ENCODE measurements around the gene AQP12B. TPM values are rescaled to one million over a fixed set of nuclear protein-coding genes. Genes with fewer than 3 reads are reported as not detected.

The AQP12B gene
- total and polyA plus RNA-seq, 4 donors: not detected

DNA sequence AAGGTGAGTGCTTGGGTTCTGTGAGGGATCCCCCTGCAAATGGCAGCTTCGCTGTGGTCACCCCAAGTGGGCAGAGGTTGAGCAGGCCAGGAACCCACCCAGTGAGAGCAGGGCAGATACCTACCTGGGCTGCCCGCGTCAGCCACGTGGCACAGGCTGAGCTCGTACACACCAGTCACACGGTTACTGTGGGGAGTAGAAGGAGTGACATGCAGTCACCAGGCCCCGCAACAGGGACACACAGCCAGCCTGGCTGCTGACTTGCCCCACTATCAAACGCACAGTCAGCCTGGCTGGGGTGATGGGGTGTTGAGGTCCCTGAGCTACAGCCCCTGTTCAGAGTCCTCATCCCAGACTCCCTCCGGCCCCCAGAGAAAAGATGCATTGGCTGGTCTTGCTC is 41.2 kb upstream of the AQP12B start:
- TF ChIP-seq FOXA1 (IDR thresholded peaks at IDR 0.05) (no peak), RXRA (IDR thresholded peaks at IDR 0.05) (no peak), YY1 (IDR thresholded peaks at IDR 0.05) (no peak), SP1 (IDR thresholded peaks at IDR 0.05) (no peak), HNF4A (conservative IDR thresholded peaks at IDR 0.05) (no peak), NR2F2 (IDR thresholded peaks at IDR 0.05) (no peak), HNF4G (IDR thresholded peaks at IDR 0.05) (no peak), EGR1 (IDR thresholded peaks at IDR 0.05; ENCODE audit: low read depth in 2 of 2) (no peak), MAX (IDR thresholded peaks at IDR 0.05) (no peak), ZBTB33 (IDR thresholded peaks at IDR 0.05) (no peak), FOXA2 (IDR thresholded peaks at IDR 0.05) (no peak), TAF1 (conservative IDR thresholded peaks at IDR 0.05) (no peak), GABPA (IDR thresholded peaks at IDR 0.05 in 1 of 2, conservative IDR thresholded peaks at IDR 0.05 in 1 of 2) (no peak), CTCF (IDR thresholded peaks at IDR 0.05; ENCODE audit: low read depth, low read length, missing input control) (no peak)
- TF ChIP-seq, protein P1, sequence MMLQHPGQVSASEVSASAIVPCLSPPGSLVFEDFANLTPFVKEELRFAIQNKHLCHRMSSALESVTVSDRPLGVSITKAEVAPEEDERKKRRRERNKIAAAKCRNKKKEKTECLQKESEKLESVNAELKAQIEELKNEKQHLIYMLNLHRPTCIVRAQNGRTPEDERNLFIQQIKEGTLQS (IDR thresholded peaks at IDR 0.05): no peak
- Histone ChIP-seq H3K27me3 (ENCODE audit: control insufficient read depth in 4 of 4, insufficient read depth in 4 of 4, low read length in 3 of 4) (no peaks in the 10 kb centered on the region), H3K36me3 (ENCODE audit: control insufficient read depth in 4 of 4, insufficient read depth in 3 of 4, low read depth in 1 of 4, low read length in 3 of 4) (no peaks in the 10 kb centered on the region), H3K9me3 (ENCODE audit: control insufficient read depth in 4 of 4, low read length in 3 of 4) (no peaks in the 10 kb centered on the region), H3K27ac (ENCODE audit: low read depth in 1 of 2, low read length in 2 of 2) (no peak overlapping the region), H3K4me1 (ENCODE audit: control insufficient read depth in 4 of 4, insufficient read depth in 4 of 4, low read length in 3 of 4) (no peaks in the 10 kb centered on the region), H3K9ac (ENCODE audit: low read depth in 1 of 2, low read length in 2 of 2) (no peak overlapping the region), H3K4me3 (ENCODE audit: low read depth in 1 of 3, low read length in 3 of 3) (no peak overlapping the region)
- WGBS: 94% methylated on average over 9 of the region's 9 CpGs
- no peak for DNase-seq (ENCODE audit: low spot score)

- H3K9ac ChIP-seq (ENCODE audit: low read depth in 1 of 2, low read length in 2 of 2): no peak overlapping the region
- no peak overlapping the region for H3K27ac ChIP-seq (ENCODE audit: low read depth in 1 of 2, low read length in 2 of 2)
- H3K4me3 ChIP-seq (ENCODE audit: low read depth in 1 of 3, low read length in 3 of 3): no peak overlapping the region
- no peaks in the 10 kb centered on the region for H3K4me1 ChIP-seq (ENCODE audit: control insufficient read depth in 4 of 4, insufficient read depth in 4 of 4, low read length in 3 of 4)
- H3K27me3 ChIP-seq (ENCODE audit: control insufficient read depth in 4 of 4, insufficient read depth in 4 of 4, low read length in 3 of 4): no peaks in the 10 kb centered on the region
- TF ChIP-seq HNF4G (IDR thresholded peaks at IDR 0.05) (no peak), EGR1 (IDR thresholded peaks at IDR 0.05; ENCODE audit: low read depth in 2 of 2) (no peak), REST (IDR thresholded peaks at IDR 0.05) (no peak), TAF1 (conservative IDR thresholded peaks at IDR 0.05) (no peak), RXRA (IDR thresholded peaks at IDR 0.05) (no peak), RAD21 (IDR thresholded peaks at IDR 0.05) (no peak), GABPA (IDR thresholded peaks at IDR 0.05 in 1 of 2, conservative IDR thresholded peaks at IDR 0.05 in 1 of 2) (no peak), FOXA1 (IDR thresholded peaks at IDR 0.05) (no peak), JUND (IDR thresholded peaks at IDR 0.05) (no peak), NR2F2 (IDR thresholded peaks at IDR 0.05) (no peak), YY1 (IDR thresholded peaks at IDR 0.05) (no peak), HNF4A (conservative IDR thresholded peaks at IDR 0.05) (no peak), MAX (IDR thresholded peaks at IDR 0.05) (no peak)
- no peaks in the 10 kb centered on the region for H3K36me3 ChIP-seq (ENCODE audit: control insufficient read depth in 4 of 4, insufficient read depth in 3 of 4, low read depth in 1 of 4, low read length in 3 of 4)
- 92% methylated on average over 32 of the region's 32 CpGs for WGBS
- no peak for DNase-seq (ENCODE audit: low spot score)
- H3K9me3 ChIP-seq (ENCODE audit: control insufficient read depth in 4 of 4, low read length in 3 of 4): no peaks in the 10 kb centered on the region
These were observed 40.4 kb upstream of the AQP12B start for GRCh38 chr2:240722796-240723735.

Measured in liver (tissue), 9 donors.